ENCODE data around the gene TMCO4. TPM values are rescaled to one million over a fixed set of nuclear protein-coding genes. Genes with fewer than 3 reads are reported as not detected.

TMCO4 gene
- total and polyA plus RNA-seq, 12 donors = 6.1 to 12.2 (median 8.0) TPM

DNA sequence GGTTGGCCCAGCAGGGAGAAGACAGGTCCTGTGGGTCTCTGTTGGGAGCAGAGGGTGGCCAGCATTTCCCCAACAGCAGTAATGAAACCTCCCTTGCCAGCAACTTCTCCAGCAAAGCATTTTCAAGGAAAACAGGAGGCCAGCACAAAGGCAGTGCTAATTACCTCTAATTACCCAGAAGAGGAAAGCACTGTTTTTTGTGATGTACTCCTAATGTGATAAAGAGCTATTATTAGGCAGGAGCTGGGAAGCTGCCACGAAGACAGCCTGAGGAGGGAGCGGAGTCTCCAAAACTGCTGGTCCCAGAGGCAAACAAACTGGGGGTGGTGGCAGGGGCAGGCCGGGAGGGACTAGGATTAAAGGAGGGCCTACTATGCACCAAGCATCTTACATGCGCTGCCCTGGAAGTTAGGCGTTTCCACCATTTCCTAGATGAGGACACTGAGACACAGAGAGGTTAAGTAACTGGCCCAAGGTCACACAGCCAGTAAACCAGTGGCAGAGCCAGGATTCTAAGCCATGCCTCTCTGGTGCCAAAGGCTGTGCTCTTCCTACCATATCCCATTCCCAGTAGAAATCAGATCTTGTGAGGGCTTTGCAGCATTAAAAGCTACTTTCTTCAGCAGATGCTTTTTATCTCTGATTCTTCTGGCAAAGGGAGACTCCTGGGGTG, 110.5 kb downstream of the TMCO4 start:
- WGBS, 2 donors = 53 to 56% methylated on average over 5 of the region's 5 CpGs
- Histone ChIP-seq H3K4me3 (no peak overlapping the region), H3K9me3 (peaks cover 0 to 13% (median 0%) of the 10 kb centered on the region in 11 donors), H3K27me3 (no peaks in the 10 kb centered on the region), H3K4me1 (peaks cover 0 to 13% (median 9%) of the 10 kb centered on the region in 9 donors), H3K36me3 (peaks cover 0 to 36% (median 0%) of the 10 kb centered on the region in 9 donors), H3K27ac (no peak overlapping the region)
- no peak for TF ChIP-seq CTCF (IDR thresholded peaks at IDR 0.05)
- peak in 3 of 8 donors; percentile 30 to 36 (median 34) for ATAC-seq
- intact Hi-C loops (cut with DNase I) = no loop called here
- no peak for DNase-seq

GRCh38 chr1:19688041-19688842, 111.5 kb downstream of the TMCO4 start:
- H3K4me3 ChIP-seq = no peak overlapping the region
- peak overlapping the region in 1 of 10 donors; percentile 20 for H3K27ac ChIP-seq
- peaks cover 0 to 13% (median 0%) of the 10 kb centered on the region in 11 donors for H3K9me3 ChIP-seq
- H3K36me3 ChIP-seq = peaks cover 0 to 28% (median 0%) of the 10 kb centered on the region in 9 donors
- intact Hi-C loops (cut with DNase I) = no loop called here
- 74 to 80% methylated on average over 19 of the region's 19 CpGs for WGBS, 2 donors
- H3K27me3 ChIP-seq = no peaks in the 10 kb centered on the region
- peaks cover 0 to 13% (median 9%) of the 10 kb centered on the region in 9 donors for H3K4me1 ChIP-seq
- TF ChIP-seq CTCF (IDR thresholded peaks at IDR 0.05) = no peak
- DNase-seq (no peak), ATAC-seq (peak in 3 of 8 donors; percentile 37 to 52 (median 39))

DNA sequence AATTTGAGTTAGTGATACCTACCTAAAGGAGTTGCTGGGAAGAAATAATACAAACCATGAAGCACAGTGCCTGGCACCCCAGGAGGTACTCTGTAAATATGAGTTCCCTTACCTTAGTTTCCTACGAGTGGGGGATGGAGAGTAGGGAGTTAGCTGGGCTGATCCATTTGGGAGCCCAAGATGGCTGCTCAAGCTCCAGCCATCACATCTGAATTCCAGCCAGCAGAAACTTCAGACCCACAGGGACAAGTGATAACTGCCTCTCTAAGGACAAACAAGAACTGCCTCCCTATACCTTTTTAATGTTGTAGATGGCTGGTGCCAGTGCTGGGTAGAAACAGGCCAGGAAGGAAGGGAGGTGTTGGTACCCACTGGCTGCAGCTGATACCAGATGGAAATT, 112.3 kb downstream of the TMCO4 start:
- intact Hi-C loops (cut with DNase I) = no loop called here
- H3K27ac ChIP-seq = no peak overlapping the region
- ATAC-seq = no peak
- TF ChIP-seq CTCF (IDR thresholded peaks at IDR 0.05) = no peak
- peaks cover 0 to 30% (median 0%) of the 10 kb centered on the region in 9 donors for H3K36me3 ChIP-seq
- H3K9me3 ChIP-seq = peaks cover 0 to 13% (median 0%) of the 10 kb centered on the region in 11 donors
- no peak overlapping the region for H3K4me3 ChIP-seq
- no peaks in the 10 kb centered on the region for H3K27me3 ChIP-seq
- H3K4me1 ChIP-seq = peaks cover 0 to 13% (median 9%) of the 10 kb centered on the region in 9 donors
- 96% methylated on average over 1 of the region's 1 CpG for WGBS, 2 donors
- DNase-seq = no peak

GRCh38 chr1:19685994-19686393, 113.7 kb downstream of the TMCO4 start:
- H3K4me3 ChIP-seq = no peak overlapping the region
- TF ChIP-seq CTCF (IDR thresholded peaks at IDR 0.05) = no peak
- ATAC-seq = no peak
- H3K36me3 ChIP-seq = peaks cover 0 to 20% (median 0%) of the 10 kb centered on the region in 9 donors
- intact Hi-C loops (cut with DNase I) = no loop called here
- 85 to 89% methylated on average over 9 of the region's 9 CpGs for WGBS, 2 donors
- H3K27me3 ChIP-seq = no peaks in the 10 kb centered on the region
- DNase-seq = no peak
- peaks cover 0 to 13% (median 9%) of the 10 kb centered on the region in 9 donors for H3K4me1 ChIP-seq
- H3K27ac ChIP-seq = no peak overlapping the region
- H3K9me3 ChIP-seq = peaks cover 0 to 13% (median 0%) of the 10 kb centered on the region in 11 donors
